IPS-NIHi7 (cell line): ENCODE data around the gene ABCA9.
A peak's percentile ranks its signal among the peaks of the same experiment; 100 is the strongest.

ENCODE experiments used
- DNase-seq: peaks from one replicate; pipeline ENCODE4 v3.0.0; 2012; ENCODE audit warnings: mixed read lengths; ENCODE audit errors: extremely low spot score

Gene ABCA9

GRCh38 chr17:69067274-69068047 lies 6.7 kb upstream of the ABCA9 start:
- DNase-seq, result no peak

- no peak for DNase-seq
These were observed 5.8 kb upstream of the ABCA9 start for GRCh38 chr17:69066482-69066881.

DNA sequence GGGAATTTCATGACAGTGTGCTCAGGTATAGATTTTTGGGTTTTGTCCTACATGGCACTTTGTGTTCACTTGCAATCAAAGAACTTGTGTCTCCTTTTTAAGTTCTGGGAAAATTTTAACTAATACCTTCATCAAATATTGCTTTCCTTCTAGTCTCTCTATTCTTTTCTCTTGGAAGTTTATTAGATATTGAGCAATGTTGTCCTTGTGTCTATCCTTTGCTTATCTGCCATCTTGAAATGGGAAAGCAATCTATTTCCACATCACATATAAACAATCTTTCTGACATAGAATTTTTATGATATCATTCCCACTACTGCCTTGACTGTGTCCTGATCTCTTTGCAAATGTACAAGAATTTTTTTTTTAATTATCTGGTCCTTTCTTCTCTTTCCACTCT lies 4.4 kb upstream of the ABCA9 start:
- no peak for DNase-seq

DNA sequence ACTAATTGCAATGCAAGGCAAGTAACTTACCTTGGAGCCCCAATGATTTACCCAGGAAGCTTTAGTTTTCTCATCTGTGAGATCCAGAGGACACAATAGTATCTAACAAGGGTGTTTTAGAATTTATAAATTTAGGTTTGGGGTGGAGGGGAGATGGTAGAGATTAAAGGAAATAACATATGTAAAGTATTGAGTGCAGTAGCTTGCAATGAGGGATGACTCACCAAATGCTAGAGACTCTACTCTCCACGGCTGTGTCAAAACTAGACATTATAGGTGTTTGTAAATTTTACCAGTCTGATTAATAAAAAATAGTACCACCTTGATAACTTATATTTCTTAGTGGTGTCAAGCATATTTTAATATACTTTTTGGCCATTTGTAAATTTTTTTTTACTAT lies 3.7 kb upstream of the ABCA9 start:
- no peak for DNase-seq

DNA sequence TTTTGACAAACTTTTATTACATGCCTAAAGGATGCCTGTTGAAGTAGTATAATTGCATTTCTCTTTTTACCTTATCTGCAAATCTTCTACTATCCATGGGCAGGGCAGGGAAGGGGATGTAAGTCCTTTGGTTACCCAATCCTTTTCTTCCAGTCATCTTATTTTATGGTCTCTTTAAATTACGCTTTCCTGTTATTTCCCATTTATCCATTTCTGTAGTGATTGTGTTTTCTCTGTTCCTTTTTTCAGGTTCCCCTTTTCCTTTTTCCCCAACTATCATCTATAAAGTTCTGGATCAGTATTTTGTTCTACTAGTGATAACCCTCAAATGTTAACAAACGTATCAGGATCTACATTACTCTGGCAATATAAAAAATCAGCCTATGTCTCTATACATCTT lies 3.3 kb upstream of the ABCA9 start:
- DNase-seq, result no peak

- DNase-seq, result no peak
These were observed 2.3 kb upstream of the ABCA9 start for GRCh38 chr17:69062860-69063581.

GRCh38 chr17:69061721-69062556 lies 1.2 kb upstream of the ABCA9 start:
- no peak for DNase-seq

GRCh38 chr17:69059458-69060175 lies 1.1 kb downstream of the ABCA9 start:
- DNase-seq, result no peak

- peak; percentile 42 for DNase-seq
These were observed 2.6 kb downstream of the ABCA9 start for GRCh38 chr17:69058165-69058564.

- DNase-seq, result no peak
These were observed 3.4 kb downstream of the ABCA9 start for GRCh38 chr17:69057280-69057679.

GRCh38 chr17:69056179-69056823 lies 4.4 kb downstream of the ABCA9 start:
- no peak for DNase-seq

DNA sequence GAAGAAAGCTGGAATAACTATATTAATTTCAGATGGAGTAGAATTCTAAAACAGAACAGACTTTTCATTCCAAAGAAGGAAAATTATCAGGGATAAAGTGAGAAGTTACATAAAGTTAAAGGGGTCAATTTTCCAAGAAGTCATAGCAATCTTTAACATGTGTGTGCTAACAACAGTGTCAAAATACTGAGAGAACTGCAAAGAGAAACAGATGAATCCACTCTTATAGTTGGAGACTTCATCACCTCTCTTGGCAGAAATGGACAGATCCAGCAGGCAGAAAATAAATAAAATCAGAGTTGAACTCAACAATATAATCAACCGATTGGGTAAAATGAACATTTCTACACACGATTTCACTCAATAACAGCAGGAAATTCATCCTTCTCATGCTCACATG lies 5.4 kb downstream of the ABCA9 start:
- DNase-seq, result no peak

- DNase-seq, result no peak
These were observed 9.5 kb downstream of the ABCA9 start for GRCh38 chr17:69050999-69051775.

GRCh38 chr17:69048634-69049033 lies 12.1 kb downstream of the ABCA9 start:
- DNase-seq, result no peak

GRCh38 chr17:69047368-69048263 lies 13.1 kb downstream of the ABCA9 start:
- no peak for DNase-seq

GRCh38 chr17:69046121-69046807 lies 14.5 kb downstream of the ABCA9 start:
- DNase-seq, result peak; percentile 17

- no peak for DNase-seq
These were observed 15.1 kb downstream of the ABCA9 start for GRCh38 chr17:69045646-69046045.

- no peak for DNase-seq
These were observed 16.4 kb downstream of the ABCA9 start for GRCh38 chr17:69044371-69044770.
